Calu3 (cell line): Measurements from ENCODE around the gene AP2M1. TPM values are rescaled to one million over a fixed set of nuclear protein-coding genes. Genes with fewer than 3 reads are reported as not detected.

ENCODE experiments used
- BruUV-seq: library from RNA; stranded (reverse); fragments of 400-500 nt; replicated peaks from 2 replicates; lab custom pipeline; 2021; lab: Mats Ljungman, UMichigan
- CTCF ChIA-PET: fragments of 300-600 bp; sonication (Branson Sonifier 250); formaldehyde crosslinking; loops from one replicate; lab custom pipeline; 2022; ENCODE audit warnings: antibody characterized with exemption; lab: Charles Lee
- DNase-seq: peaks from one replicate; pipeline ENCODE4 v3.0.0; 2022
- H3K27ac Mint-ChIP-seq: one replicate; pipeline ENCODE4 v1.8.0; 2022; ENCODE audit warnings: mixed read lengths; ENCODE audit not compliant: unreplicated experiment
- H3K27me3 Mint-ChIP-seq: one replicate; pipeline ENCODE4 v1.8.0; 2022; ENCODE audit warnings: mixed read lengths; ENCODE audit not compliant: unreplicated experiment
- H3K36me3 Mint-ChIP-seq: one replicate; pipeline ENCODE4 v1.8.0; 2022; ENCODE audit warnings: mild to moderate bottlenecking, moderate library complexity, mixed read lengths; ENCODE audit not compliant: insufficient read depth, unreplicated experiment
- H3K4me1 Mint-ChIP-seq: one replicate; pipeline ENCODE4 v1.8.0; 2022; ENCODE audit warnings: mild to moderate bottlenecking, low read depth, mixed read lengths; ENCODE audit not compliant: unreplicated experiment
- H3K4me3 Mint-ChIP-seq: one replicate; pipeline ENCODE4 v1.8.0; 2022; ENCODE audit warnings: mild to moderate bottlenecking, low read depth, moderate library complexity, mixed read lengths; ENCODE audit not compliant: unreplicated experiment
- H3K9me3 Mint-ChIP-seq: one replicate; pipeline ENCODE4 v1.8.0; 2022; ENCODE audit warnings: low read depth, mixed read lengths; ENCODE audit not compliant: unreplicated experiment
- intact Hi-C: fragments of 100-400 bp; cut with micrococcal nuclease; formaldehyde crosslinking; loops from one replicate; pipeline ENCODE4 v1.10.0; 2022; ENCODE audit not compliant: unreplicated experiment
- total RNA-seq: library from RNA; stranded (reverse); gene quantifications from 2 replicates; pipeline ENCODE4 v1.2.3, GENCODE V29; 2022
- TF ChIP-seq, protein P1 (sequence below): fragments of 200-600 bp; IDR thresholded peaks from one replicate; pipeline ENCODE4 v1.8.0; 2022; ENCODE audit warnings: antibody characterized with exemption; ENCODE audit not compliant: unreplicated experiment

Gene AP2M1
- total RNA-seq, 1 experiment from 2014 or later = 401 TPM

DNA sequence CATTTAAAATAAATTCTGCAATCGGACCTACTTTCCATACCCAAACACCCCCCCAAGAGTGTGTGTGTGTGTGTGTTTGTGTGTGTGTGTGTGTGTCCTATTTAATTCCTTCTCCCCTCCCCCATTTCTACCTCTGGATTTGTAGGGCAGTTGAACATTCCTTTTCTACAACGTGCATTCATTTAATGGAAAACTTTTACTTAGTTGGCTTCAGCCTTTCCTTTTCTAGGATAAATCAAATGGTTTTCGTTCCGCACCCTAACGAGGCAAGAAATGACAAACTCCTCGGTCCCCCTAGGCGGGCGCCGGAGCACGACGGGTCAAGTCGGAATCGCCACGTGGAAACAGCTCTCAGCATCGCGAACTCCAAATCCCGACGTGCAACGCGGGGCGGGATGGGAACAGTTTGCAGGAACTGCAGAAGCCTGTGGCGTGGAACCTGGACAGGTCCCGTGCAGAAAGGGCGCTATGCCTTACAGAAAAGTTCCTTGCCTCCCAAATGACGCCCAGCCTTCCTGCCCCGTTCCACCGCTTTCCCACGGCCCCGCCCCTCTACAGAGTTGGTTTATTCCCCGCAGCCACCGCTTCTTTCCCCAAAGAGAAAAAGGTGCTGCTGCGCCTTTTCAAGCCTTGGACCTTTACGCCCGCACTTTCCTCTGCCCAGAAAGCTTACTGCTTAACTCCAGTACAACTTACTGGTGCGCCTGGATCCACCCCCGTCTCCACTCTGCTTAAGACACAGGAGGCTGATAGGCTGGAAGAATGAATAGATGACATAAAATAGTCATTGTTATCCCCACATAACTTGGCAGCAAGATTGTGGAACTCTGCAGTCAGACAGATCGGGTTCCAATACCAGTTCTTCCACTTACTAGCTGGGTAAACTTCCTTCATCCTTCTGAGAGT lies 40.6 kb upstream of the AP2M1 start:
- H3K4me1 Mint-ChIP-seq = peaks cover 32% of the 10 kb centered on the region
- no TSS peak for BruUV-seq
- intact Hi-C loops = loop anchor here (2.0 to 5.0 kb wide), 2 partner anchors 53 to 237 kb away; partner anchors contain the start of gene ABCF3
- CTCF ChIA-PET = interaction anchor here (0.8 to 2.4 kb wide), 9 partner anchors 11 to 238 kb away, joined by 3 to 14 read pairs (median 5); partner anchors contain the start of gene ABCF3
- H3K27ac Mint-ChIP-seq = peak overlapping the region; percentile 94
- no peaks in the 10 kb centered on the region for H3K27me3 Mint-ChIP-seq
- H3K36me3 Mint-ChIP-seq = peaks cover 55% of the 10 kb centered on the region
- H3K9me3 Mint-ChIP-seq = no peaks in the 10 kb centered on the region
- peak; percentile 91 for DNase-seq
- TF ChIP-seq, protein P1, sequence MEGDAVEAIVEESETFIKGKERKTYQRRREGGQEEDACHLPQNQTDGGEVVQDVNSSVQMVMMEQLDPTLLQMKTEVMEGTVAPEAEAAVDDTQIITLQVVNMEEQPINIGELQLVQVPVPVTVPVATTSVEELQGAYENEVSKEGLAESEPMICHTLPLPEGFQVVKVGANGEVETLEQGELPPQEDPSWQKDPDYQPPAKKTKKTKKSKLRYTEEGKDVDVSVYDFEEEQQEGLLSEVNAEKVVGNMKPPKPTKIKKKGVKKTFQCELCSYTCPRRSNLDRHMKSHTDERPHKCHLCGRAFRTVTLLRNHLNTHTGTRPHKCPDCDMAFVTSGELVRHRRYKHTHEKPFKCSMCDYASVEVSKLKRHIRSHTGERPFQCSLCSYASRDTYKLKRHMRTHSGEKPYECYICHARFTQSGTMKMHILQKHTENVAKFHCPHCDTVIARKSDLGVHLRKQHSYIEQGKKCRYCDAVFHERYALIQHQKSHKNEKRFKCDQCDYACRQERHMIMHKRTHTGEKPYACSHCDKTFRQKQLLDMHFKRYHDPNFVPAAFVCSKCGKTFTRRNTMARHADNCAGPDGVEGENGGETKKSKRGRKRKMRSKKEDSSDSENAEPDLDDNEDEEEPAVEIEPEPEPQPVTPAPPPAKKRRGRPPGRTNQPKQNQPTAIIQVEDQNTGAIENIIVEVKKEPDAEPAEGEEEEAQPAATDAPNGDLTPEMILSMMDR = no peak
- H3K4me3 Mint-ChIP-seq = peak overlapping the region; percentile 99

DNA sequence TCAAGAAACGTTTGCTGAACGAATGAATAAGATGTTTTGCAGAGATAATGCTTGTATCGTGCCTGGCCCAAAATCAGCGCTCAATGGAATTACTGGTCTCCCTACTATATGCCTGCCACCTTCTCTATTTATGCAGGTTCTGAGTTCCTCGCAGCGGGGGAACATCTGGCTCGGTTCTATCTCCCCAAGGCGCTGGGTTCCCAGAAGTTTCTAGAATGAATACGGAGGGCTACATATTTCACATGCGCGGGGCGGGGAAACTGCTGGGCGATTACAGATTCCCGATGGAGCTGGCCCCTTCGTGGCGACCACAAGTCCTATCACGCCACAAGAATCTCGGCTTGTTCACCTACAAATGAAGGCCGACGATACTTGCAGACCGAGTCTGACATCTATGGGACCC lies 39.9 kb upstream of the AP2M1 start:
- H3K4me3 Mint-ChIP-seq = peak overlapping the region; percentile 99
- BruUV-seq = TSS peak; percentile 76

DNA sequence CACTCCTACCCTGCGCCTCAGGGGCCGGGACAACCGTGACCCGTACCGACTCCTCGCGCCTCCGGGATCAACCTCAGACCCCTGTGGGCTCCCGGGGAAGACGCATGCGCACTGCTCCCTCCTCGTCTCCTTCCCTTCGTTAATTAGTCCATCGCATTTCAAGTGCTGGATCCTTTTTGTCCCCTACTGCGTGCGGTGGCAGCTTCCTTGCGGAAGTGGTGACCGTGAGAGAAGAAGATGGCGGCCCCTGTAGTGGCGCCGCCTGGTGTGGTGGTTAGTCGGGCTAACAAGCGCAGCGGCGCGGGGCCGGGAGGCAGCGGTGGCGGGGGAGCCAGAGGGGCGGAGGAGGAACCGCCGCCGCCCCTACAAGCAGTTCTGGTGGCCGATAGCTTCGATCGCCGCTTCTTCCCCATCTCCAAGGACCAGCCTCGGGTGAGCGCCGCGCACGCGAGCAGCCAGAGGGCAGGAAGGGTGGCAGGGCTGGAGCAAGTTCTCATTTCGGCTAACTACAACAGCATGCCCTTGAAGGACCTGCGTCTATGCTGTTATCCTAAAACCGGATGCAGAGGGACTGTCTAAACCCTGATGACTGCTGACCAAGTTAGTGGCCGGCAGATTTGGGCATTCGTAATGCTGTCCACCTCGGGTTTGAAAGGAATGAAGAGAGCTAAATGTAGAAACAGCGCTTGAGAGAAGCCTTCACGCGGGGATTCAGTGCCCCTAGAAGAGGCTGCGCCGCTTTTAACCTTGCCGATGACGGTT lies 39.3 kb upstream of the AP2M1 start, which contains the start of gene EIF2B5:
Gene EIF2B5, plus strand, starts transcription at position 210 of the 762 bp plus-strand sequence. Its CDS starts 28 bp downstream, at position 238.
- BruUV-seq = no TSS peak
- DNase-seq = peak; percentile 95
- intact Hi-C loops = loop anchor here (2.0 to 5.0 kb wide), 2 partner anchors 51 to 93 kb away; partner anchors contain the start of gene ABCF3
- Mint-ChIP-seq H3K9me3 (no peaks in the 10 kb centered on the region), H3K27me3 (no peaks in the 10 kb centered on the region), H3K36me3 (peaks cover 66% of the 10 kb centered on the region), H3K4me3 (peak within 1 kb of the TSS; percentile 99), H3K4me1 (peaks cover 36% of the 10 kb centered on the region), H3K27ac (peak within 1 kb of the TSS; percentile 94)
- CTCF ChIA-PET = interaction anchor here (0.7 to 2.4 kb wide), 12 partner anchors 10 to 240 kb away, joined by 3 to 14 read pairs (median 4); partner anchors contain the start of genes ABCC5, ABCF3 and DVL3
- TF ChIP-seq, protein P1 = peak; percentile 11

More for the DNA sequence above, 39.9 kb upstream of the AP2M1 start:
- TF ChIP-seq, protein P1 = no peak
- H3K36me3 Mint-ChIP-seq = peaks cover 60% of the 10 kb centered on the region
- DNase-seq = no peak
- H3K27ac Mint-ChIP-seq = peak overlapping the region; percentile 94
- CTCF ChIA-PET = interaction anchor here (0.7 to 2.4 kb wide), 11 partner anchors 10 to 239 kb away, joined by 3 to 14 read pairs (median 4); partner anchors contain the start of genes ABCF3 and DVL3
- H3K27me3 Mint-ChIP-seq = no peaks in the 10 kb centered on the region
- intact Hi-C loops = loop anchor here (2.0 to 5.0 kb wide), 3 partner anchors 52 to 237 kb away; partner anchors contain the start of gene ABCF3
- H3K4me1 Mint-ChIP-seq = peaks cover 32% of the 10 kb centered on the region
- H3K9me3 Mint-ChIP-seq = no peaks in the 10 kb centered on the region

DNA sequence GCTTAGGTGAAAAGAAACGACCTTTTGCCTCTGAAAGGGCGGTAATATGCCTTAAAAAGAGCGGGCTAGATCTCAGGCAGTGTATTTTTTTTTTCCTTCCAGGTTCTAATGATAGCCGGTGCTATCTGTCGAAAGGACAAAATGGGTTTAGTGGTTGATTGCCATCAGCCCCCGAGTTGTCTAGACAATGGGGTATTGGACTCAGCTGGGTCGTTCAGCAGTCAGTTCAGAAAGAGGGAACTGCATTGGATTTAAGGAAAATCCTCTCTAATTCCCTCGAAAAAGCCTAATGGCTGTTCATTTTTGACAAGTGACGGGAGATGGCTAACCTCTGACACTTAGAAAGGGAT lies 38.8 kb upstream of the AP2M1 start:
- H3K36me3 Mint-ChIP-seq = peaks cover 69% of the 10 kb centered on the region
- intact Hi-C loops = loop anchor here (2.0 to 5.0 kb wide), 2 partner anchors 51 to 94 kb away; partner anchors contain the start of gene ABCF3
- no peaks in the 10 kb centered on the region for H3K27me3 Mint-ChIP-seq
- CTCF ChIA-PET = interaction anchor here (0.8 to 2.4 kb wide), 4 partner anchors 11 to 240 kb away, joined by 3 to 13 read pairs (median 6); partner anchors contain the start of gene ABCC5
- H3K27ac Mint-ChIP-seq = peak overlapping the region; percentile 94
- TF ChIP-seq, protein P1 = no peak
- no peak for DNase-seq
- H3K4me1 Mint-ChIP-seq = peaks cover 40% of the 10 kb centered on the region
- no TSS peak for BruUV-seq
- no peaks in the 10 kb centered on the region for H3K9me3 Mint-ChIP-seq
- peak overlapping the region; percentile 99 for H3K4me3 Mint-ChIP-seq
